Activated naive CD4-positive, alpha-beta T cell treated with anti-CD3 and anti-CD28 coated beads for 36 hours (primary cell): ENCODE results near the gene ZNF407. TPM values are rescaled to one million over a fixed set of nuclear protein-coding genes. Genes with fewer than 3 reads are reported as not detected.

Source experiments
- CTCF ChIA-PET: fragments of 350-600 bp; sonication (Branson Sonifier 250); formaldehyde crosslinking; loops from one replicate; lab custom pipeline; 2021; ENCODE audit warnings: antibody characterized with exemption; lab: Charles Lee
- DNase-seq: peaks from one replicate; pipeline ENCODE4 v3.0.0-alpha.2; 2020
- H3K27ac Mint-ChIP-seq: one replicate; pipeline ENCODE4 v1.8.0; 2021; ENCODE audit warnings: mild to moderate bottlenecking, mixed read lengths
- H3K27me3 Mint-ChIP-seq: one replicate; pipeline ENCODE4 v1.8.0; 2021; ENCODE audit warnings: low read depth, mixed read lengths
- H3K36me3 Mint-ChIP-seq: one replicate; pipeline ENCODE4 v1.8.0; 2021; ENCODE audit warnings: low read depth, mixed read lengths
- H3K4me1 Mint-ChIP-seq: one replicate; pipeline ENCODE4 v1.8.0; 2021; ENCODE audit warnings: low read depth, mixed read lengths
- H3K4me3 Mint-ChIP-seq: one replicate; pipeline ENCODE4 v1.8.0; 2021; ENCODE audit warnings: mild to moderate bottlenecking, moderate library complexity, mixed read lengths
- H3K9me3 Mint-ChIP-seq: one replicate; pipeline ENCODE4 v1.8.0; 2021; ENCODE audit warnings: mixed read lengths
- intact Hi-C: fragments of 100-400 bp; cut with micrococcal nuclease; formaldehyde crosslinking; loops from one replicate; pipeline ENCODE4 v1.15.1; 2023
- total RNA-seq, 2 experiments: library from RNA; stranded (reverse); gene quantifications; one replicate each; pipeline ENCODE4 v1.2.3, GENCODE V29; 2021

The ZNF407 gene
- total RNA-seq, 2 experiments from 2014 or later = 9.8 to 9.9 TPM

DNA sequence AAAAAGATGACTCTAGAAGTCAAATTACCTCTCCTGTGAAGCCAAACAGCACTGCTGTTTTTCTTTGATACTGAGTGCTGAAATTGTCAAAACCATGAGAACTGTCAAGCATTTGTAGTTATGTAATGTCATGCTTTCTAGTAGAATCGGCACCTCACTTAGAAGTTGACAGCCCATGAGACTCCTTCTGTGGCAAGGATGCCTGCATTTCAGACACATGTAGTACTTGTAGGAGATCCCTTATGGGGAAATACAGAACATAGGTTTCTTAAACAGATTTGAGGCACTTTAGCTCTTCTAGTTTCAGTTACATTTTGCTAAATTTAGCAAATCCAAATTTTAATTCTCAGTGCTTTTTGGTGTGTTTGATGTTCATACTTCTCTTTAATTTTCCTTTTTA, 15.7 kb downstream of the ZNF407 start:
- H3K27ac Mint-ChIP-seq = no peak overlapping the region
- peaks cover 3% of the 10 kb centered on the region for H3K36me3 Mint-ChIP-seq
- H3K9me3 Mint-ChIP-seq = peaks cover 3% of the 10 kb centered on the region
- peaks cover 34% of the 10 kb centered on the region for H3K4me1 Mint-ChIP-seq
- no peak overlapping the region for H3K4me3 Mint-ChIP-seq
- intact Hi-C loops = no loop called here
- DNase-seq = no peak
- CTCF ChIA-PET = no interaction called here
- H3K27me3 Mint-ChIP-seq = no peaks in the 10 kb centered on the region

DNA sequence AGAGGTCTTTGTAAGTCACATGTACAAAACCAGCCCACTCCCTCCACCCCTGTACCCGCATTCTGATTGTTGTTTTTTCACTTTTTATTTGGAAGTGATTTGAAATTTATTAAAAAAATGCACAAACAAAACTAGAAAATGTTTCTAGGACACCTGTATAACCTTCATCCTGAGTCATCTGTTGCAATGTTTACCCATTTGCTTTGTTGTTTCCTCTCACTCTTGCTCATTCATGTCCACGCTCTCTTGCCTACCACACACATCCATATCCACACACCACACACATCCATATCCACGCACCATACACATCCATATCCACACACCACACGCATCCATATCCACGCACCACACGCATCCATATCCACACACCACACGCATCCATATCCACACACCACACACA, 18.8 kb downstream of the ZNF407 start:
- peaks cover 17% of the 10 kb centered on the region for H3K4me1 Mint-ChIP-seq
- H3K36me3 Mint-ChIP-seq = peaks cover 3% of the 10 kb centered on the region
- H3K9me3 Mint-ChIP-seq = peaks cover 3% of the 10 kb centered on the region
- H3K27me3 Mint-ChIP-seq = no peaks in the 10 kb centered on the region
- DNase-seq = no peak
- intact Hi-C loops = no loop called here
- no peak overlapping the region for H3K4me3 Mint-ChIP-seq
- CTCF ChIA-PET = no interaction called here
- no peak overlapping the region for H3K27ac Mint-ChIP-seq

DNA sequence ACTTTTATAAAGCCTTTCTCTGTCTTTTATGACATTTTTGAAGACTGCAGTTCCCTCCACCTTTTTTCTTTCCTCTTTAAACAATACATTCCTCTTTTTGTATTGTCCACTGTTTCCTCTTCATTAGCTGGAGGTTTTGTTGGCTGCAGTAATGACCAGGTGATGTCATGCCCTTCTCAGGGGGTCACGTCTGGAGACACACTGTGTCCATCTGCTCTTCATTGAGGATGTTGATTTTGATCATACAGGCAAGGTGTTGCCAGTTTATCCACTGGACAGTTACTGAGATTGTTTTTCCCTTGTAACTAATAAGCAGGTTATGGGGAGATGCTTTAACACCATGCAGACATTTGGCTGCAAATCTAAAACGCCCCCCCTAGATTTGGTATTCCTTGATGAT, 19.8 kb downstream of the ZNF407 start:
- no peak for DNase-seq
- H3K36me3 Mint-ChIP-seq = peaks cover 3% of the 10 kb centered on the region
- H3K4me1 Mint-ChIP-seq = peaks cover 12% of the 10 kb centered on the region
- H3K27ac Mint-ChIP-seq = no peak overlapping the region
- CTCF ChIA-PET = no interaction called here
- H3K27me3 Mint-ChIP-seq = no peaks in the 10 kb centered on the region
- intact Hi-C loops = no loop called here
- peaks cover 3% of the 10 kb centered on the region for H3K9me3 Mint-ChIP-seq
- no peak overlapping the region for H3K4me3 Mint-ChIP-seq

DNA sequence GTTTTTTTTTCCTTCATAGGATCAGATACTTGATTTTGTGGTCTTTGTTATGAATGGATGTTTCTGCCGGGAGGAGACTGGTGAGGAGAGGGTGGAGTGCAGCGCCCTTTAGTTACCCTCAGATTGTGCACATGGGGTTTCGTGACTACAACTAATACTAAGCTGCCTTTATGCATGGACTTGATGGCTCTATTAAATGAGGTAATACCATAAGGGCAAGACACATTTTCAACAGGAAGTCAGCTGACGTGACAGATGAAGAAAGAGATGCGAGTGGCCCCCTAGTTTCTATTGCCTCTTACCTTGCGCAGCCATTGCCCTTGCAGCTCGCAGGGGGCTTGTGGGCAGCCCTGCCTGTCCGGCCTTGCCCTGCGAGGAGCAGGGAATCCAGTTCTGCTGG, 24.4 kb downstream of the ZNF407 start:
- no peaks in the 10 kb centered on the region for H3K36me3 Mint-ChIP-seq
- no peak overlapping the region for H3K4me3 Mint-ChIP-seq
- no peaks in the 10 kb centered on the region for H3K9me3 Mint-ChIP-seq
- CTCF ChIA-PET = no interaction called here
- peaks cover 6% of the 10 kb centered on the region for H3K4me1 Mint-ChIP-seq
- no peak for DNase-seq
- intact Hi-C loops = loop anchor here (10.0 kb wide), 1 partner anchor 1103 kb away; no protein-coding TSS in a partner anchor
- H3K27ac Mint-ChIP-seq = no peak overlapping the region
- H3K27me3 Mint-ChIP-seq = no peaks in the 10 kb centered on the region

DNA sequence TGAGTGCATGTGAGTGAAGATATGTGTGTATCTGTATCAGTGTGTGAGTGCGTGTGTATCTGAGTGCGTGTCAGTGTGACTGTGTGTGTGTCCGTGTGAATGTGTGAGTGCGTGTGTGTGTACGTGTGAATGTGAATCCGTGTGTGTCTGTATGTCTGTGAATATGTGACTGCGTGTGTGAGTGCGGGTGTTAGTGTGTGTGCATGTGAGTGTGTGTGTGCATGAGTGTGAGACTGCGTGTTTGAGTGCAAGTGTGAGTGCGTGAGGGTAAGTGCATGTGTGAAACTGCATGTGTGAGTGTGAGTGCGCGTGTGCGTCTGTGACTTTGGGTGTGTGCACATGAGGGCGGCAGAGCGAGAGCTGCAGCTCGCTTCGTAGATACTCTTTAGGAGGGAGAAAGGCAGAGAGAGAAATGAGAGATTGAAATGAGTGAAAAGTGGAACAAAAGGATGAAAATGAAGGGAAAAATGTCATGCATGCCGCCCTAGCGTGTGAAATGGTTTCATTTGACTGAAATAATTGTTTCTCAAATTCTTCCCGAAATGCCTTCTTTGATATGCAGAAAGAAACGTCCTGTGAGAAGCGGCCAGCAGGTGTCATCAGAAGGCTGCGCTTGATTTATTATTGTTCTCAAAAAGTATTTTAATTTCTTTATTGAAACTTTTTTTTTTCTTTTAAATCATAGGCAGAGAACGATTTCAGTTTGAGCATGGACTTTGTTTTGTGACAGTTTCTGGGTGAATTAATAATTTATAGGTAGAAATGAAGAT, 25.6 kb downstream of the ZNF407 start:
- intact Hi-C loops = loop anchor here (1.0 to 10.0 kb wide), 3 partner anchors 8 to 1102 kb away; no protein-coding TSS in a partner anchor
- Mint-ChIP-seq H3K4me3 (no peak overlapping the region), H3K27ac (no peak overlapping the region), H3K4me1 (peaks cover 6% of the 10 kb centered on the region), H3K9me3 (no peaks in the 10 kb centered on the region), H3K27me3 (no peaks in the 10 kb centered on the region), H3K36me3 (no peaks in the 10 kb centered on the region)
- CTCF ChIA-PET = interaction anchor here (0.7 to 1.3 kb wide), 2 partner anchors 8 to 503 kb away, joined by 4 read pairs; no protein-coding TSS in a partner anchor
- DNase-seq = peak; percentile 64

DNA sequence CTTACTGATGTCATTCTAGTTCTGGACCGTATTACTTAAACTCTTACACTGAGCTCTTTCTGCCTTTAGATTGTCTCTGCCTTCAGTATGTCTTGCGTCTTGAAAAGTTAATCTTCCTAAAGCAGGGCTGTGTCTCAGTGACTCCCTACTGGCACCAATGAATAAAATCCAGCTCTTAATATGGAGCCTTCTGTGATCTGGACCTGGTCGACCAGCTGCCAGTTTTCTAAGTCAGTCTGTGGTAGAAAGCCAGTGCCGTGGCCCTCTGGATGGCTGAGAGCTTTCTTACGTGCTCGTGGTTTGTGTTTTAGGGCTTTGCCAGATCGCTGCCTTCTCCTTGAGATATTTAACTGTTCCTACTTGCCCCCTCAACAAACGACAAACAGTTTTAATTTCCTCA, 26.8 kb downstream of the ZNF407 start:
- no peaks in the 10 kb centered on the region for H3K9me3 Mint-ChIP-seq
- no peak for DNase-seq
- no peak overlapping the region for H3K4me3 Mint-ChIP-seq
- peaks cover 2% of the 10 kb centered on the region for H3K36me3 Mint-ChIP-seq
- intact Hi-C loops = loop anchor here (10.0 kb wide), 1 partner anchor 1100 kb away; no protein-coding TSS in a partner anchor
- peaks cover 6% of the 10 kb centered on the region for H3K4me1 Mint-ChIP-seq
- H3K27ac Mint-ChIP-seq = no peak overlapping the region
- H3K27me3 Mint-ChIP-seq = no peaks in the 10 kb centered on the region
- CTCF ChIA-PET = interaction anchor here (0.7 to 1.3 kb wide), 2 partner anchors 7 to 30 kb away, joined by 3 to 4 read pairs; no protein-coding TSS in a partner anchor

DNA sequence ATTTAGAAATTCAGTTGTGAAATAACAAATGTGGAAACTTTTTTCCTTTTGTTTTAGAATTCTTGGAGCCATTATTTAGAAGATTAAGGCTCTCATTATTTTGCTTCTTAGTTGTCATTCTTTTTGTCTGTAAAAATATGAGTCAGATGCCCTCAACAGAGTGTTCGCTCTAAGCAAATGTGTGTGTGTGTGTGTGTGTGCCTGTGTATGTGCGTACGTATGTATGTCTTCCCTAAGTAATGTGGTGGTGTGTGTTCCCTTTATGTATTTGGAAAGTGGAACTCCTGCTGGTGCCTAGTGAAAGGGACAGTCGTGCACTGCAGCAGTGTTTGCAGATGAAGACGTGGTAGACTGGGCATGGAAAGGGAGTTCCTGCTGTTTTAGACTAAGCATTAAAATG, 27.5 kb downstream of the ZNF407 start:
- Mint-ChIP-seq H3K27me3 (no peaks in the 10 kb centered on the region), H3K4me3 (no peak overlapping the region), H3K36me3 (peaks cover 2% of the 10 kb centered on the region), H3K9me3 (no peaks in the 10 kb centered on the region), H3K4me1 (peaks cover 6% of the 10 kb centered on the region), H3K27ac (no peak overlapping the region)
- CTCF ChIA-PET = no interaction called here
- intact Hi-C loops = loop anchor here (10.0 kb wide), 1 partner anchor 1100 kb away; no protein-coding TSS in a partner anchor
- DNase-seq = no peak

DNA sequence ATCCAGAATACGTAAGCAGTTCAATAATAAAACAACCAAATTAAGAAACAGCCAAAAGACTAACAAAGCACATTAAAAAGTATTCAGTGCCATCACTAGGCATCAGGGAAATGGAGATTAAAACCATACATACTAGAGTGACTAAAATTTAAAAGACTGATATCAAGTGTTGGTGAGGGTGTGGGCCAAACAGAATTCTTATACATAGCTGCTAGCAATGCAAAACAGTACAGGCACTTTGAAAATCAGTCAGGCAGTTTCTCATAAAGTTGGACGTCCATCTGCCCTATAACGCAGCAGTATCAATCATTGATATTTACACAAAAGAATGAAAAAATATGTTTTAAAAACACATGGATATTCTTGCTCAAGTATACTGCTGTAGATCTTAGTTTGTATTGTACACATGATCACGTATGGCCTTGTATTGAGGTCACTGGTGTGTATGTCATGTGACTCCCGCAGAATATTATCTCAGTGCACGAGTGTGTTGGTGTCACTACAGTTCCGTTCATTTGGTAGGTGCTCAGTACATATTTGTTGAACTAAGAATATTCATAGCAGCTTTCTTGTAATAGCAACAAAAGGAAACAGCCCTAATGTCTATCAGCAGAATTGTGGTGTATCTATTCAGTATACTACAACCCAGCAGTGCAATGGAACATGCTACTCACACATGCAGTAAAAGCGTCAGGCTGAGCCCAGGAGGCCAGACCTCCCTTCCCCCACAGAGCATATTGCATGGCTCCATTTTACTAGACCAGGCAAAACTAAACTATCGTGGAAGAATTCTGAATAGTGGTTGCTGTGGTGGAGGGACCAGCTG, 28.6 kb downstream of the ZNF407 start:
- CTCF ChIA-PET = no interaction called here
- no peak overlapping the region for H3K27ac Mint-ChIP-seq
- intact Hi-C loops = loop anchor here (10.0 kb wide), 1 partner anchor 1099 kb away; no protein-coding TSS in a partner anchor

DNA sequence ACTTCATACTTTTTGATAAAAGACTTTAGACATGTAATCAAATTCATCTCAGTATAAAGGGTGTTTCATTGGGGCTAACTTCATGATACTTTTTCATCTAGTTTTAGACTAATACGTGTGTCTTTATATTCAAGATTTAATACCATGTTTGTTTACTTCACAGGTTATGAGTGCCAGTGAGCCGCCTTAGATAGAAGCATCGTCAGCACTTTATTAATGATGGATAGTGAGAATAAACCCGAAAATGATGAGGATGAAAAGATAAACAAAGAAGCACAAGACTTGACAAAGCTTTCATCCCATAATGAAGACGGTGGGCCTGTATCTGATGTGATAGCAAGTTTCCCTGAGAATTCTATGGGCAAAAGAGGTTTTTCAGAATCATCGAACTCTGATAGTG, 33.1 kb downstream of the ZNF407 start:
- CTCF ChIA-PET = interaction anchor here (1.1 to 1.4 kb wide), 2 partner anchors 21 to 22 kb away, joined by 3 to 4 read pairs; no protein-coding TSS in a partner anchor
- intact Hi-C loops = loop anchor here (1.0 kb wide), 2 partner anchors 8 to 33 kb away; no protein-coding TSS in a partner anchor
- Mint-ChIP-seq H3K4me3 (peak overlapping the region; percentile 64), H3K4me1 (peaks cover 47% of the 10 kb centered on the region), H3K27ac (peak overlapping the region; percentile 89), H3K36me3 (peaks cover 27% of the 10 kb centered on the region), H3K27me3 (no peaks in the 10 kb centered on the region), H3K9me3 (no peaks in the 10 kb centered on the region)
- DNase-seq = no peak

More for the DNA sequence above, 28.6 kb downstream of the ZNF407 start:
- Mint-ChIP-seq H3K9me3 (no peaks in the 10 kb centered on the region), H3K36me3 (peaks cover 2% of the 10 kb centered on the region), H3K27me3 (no peaks in the 10 kb centered on the region), H3K4me3 (no peak overlapping the region), H3K4me1 (peaks cover 17% of the 10 kb centered on the region)
- DNase-seq = no peak

DNA sequence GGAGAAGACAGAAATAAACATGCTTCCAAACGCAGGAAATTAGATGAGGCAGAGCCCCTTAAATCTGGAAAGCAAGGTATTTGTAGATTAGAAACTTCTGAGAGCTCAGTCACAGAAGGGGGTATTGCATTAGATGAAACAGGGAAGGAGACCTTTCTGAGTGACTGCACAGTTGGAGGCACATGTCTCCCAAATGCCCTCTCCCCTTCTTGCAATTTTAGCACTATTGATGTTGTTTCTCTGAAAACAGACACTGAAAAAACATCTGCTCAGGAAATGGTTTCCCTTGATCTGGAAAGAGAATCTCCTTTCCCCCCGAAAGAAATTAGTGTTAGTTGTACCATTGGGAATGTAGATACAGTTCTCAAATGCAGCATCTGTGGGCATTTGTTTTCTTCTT, 33.5 kb downstream of the ZNF407 start:
- intact Hi-C loops = loop anchor here (1.0 kb wide), 2 partner anchors 8 to 33 kb away; no protein-coding TSS in a partner anchor
- Mint-ChIP-seq H3K4me3 (peak overlapping the region; percentile 64), H3K27ac (peak overlapping the region; percentile 89), H3K4me1 (peaks cover 46% of the 10 kb centered on the region), H3K36me3 (peaks cover 27% of the 10 kb centered on the region), H3K9me3 (no peaks in the 10 kb centered on the region), H3K27me3 (no peaks in the 10 kb centered on the region)
- CTCF ChIA-PET = interaction anchor here (0.7 to 1.4 kb wide), 2 partner anchors 7 to 21 kb away, joined by 4 read pairs; no protein-coding TSS in a partner anchor
- no peak for DNase-seq

DNA sequence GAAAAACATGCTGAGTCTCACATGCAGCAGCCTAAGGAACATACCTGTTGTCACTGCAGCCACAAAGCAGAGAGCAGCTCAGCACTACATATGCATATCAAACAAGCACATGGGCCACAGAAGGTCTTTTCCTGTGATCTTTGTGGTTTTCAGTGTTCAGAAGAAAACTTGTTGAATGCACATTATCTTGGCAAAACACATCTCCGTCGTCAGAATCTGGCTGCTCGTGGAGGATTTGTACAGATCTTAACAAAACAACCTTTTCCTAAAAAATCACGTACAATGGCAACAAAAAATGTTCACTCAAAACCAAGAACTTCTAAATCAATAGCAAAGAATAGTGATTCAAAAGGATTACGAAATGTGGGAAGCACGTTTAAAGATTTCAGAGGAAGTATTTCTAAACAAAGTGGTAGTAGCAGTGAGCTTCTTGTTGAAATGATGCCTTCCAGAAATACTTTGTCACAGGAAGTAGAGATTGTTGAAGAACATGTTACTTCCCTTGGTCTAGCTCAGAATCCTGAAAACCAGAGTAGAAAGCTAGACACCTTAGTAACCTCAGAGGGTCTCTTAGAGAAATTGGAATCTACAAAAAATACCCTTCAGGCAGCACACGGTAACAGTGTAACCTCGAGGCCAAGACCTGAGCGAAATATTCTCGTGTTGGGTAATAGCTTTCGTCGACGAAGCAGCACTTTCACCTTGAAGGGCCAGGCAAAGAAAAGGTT, 34.1 kb downstream of the ZNF407 start:
- Mint-ChIP-seq H3K27ac (peak overlapping the region; percentile 89), H3K27me3 (no peaks in the 10 kb centered on the region), H3K36me3 (peaks cover 27% of the 10 kb centered on the region), H3K4me3 (peak overlapping the region; percentile 64), H3K4me1 (peaks cover 46% of the 10 kb centered on the region), H3K9me3 (no peaks in the 10 kb centered on the region)
- CTCF ChIA-PET = interaction anchor here (0.6 to 1.4 kb wide), 3 partner anchors 8 to 82 kb away, joined by 4 to 5 read pairs (median 4); no protein-coding TSS in a partner anchor
- DNase-seq = peak; percentile 31
- intact Hi-C loops = loop anchor here (1.0 to 2.0 kb wide), 4 partner anchors 8 to 577 kb away; partner anchors contain the start of gene PTGR3
